Measurements from ENCODE around the gene C16orf92. TPM values are rescaled to one million over a fixed set of nuclear protein-coding genes. Genes with fewer than 3 reads are reported as not detected.

The C16orf92 gene
- polyA plus RNA-seq, 1 donor from 2014 or later: not detected

- no peaks in the 10 kb centered on the region for H3K79me2 ChIP-seq (replicated peaks; ENCODE audit: insufficient read depth, low read length)
- no peaks in the 10 kb centered on the region for H4K20me1 ChIP-seq (ENCODE audit: insufficient read depth)
- no peaks in the 10 kb centered on the region for H3K36me3 ChIP-seq (ENCODE audit: insufficient read depth, low read length)
- no peak overlapping the region for H3K4me2 ChIP-seq (ENCODE audit: low read length)
- no peaks in the 10 kb centered on the region for H3F3A ChIP-seq (ENCODE audit: insufficient read depth, low read length, poor library complexity, severe bottlenecking)
- no peak overlapping the region for H3K9ac ChIP-seq (ENCODE audit: low read length)
- no peaks in the 10 kb centered on the region for H3K9me3 ChIP-seq (ENCODE audit: low read length)
- no peaks in the 10 kb centered on the region for H3K27me3 ChIP-seq (ENCODE audit: insufficient read depth, low read depth, low read length)
- H3K4me3 ChIP-seq (ENCODE audit: low read length): no peak overlapping the region
- no peak for TF ChIP-seq EP300 (conservative IDR thresholded peaks at IDR 0.05; ENCODE audit: poor library complexity, severe bottlenecking)
- TF ChIP-seq POLR2AphosphoS5 (IDR thresholded peaks at IDR 0.05): no peak
- TF ChIP-seq RAD21 (conservative IDR thresholded peaks at IDR 0.05): no peak
- TF ChIP-seq CTCF (IDR thresholded peaks at IDR 0.05; ENCODE audit: poor library complexity, severe bottlenecking): no peak
- no peak for TF ChIP-seq EZH2 (IDR thresholded peaks at IDR 0.05; ENCODE audit: borderline replicate concordance, insufficient read depth, low read length, poor library complexity, severe bottlenecking)
- no peak for TF ChIP-seq TAF1 (IDR thresholded peaks at IDR 0.05; ENCODE audit: low read depth)
- no peak for TF ChIP-seq MXI1 (conservative IDR thresholded peaks at IDR 0.05; ENCODE audit: poor library complexity, severe bottlenecking)
- TF ChIP-seq REST (IDR thresholded peaks at IDR 0.05; ENCODE audit: borderline replicate concordance): no peak
- no peak for TF ChIP-seq SMC3 (conservative IDR thresholded peaks at IDR 0.05; ENCODE audit: poor library complexity)
- no peak overlapping the region for H2AFZ ChIP-seq (ENCODE audit: low read depth, low read length)
- H3K27ac ChIP-seq (ENCODE audit: low read length): no peak overlapping the region
- no peaks in the 10 kb centered on the region for H3K9me2 ChIP-seq (ENCODE audit: insufficient read depth, low read length)
Observed at GRCh38 chr16:29986931-29987330, 36.1 kb upstream of the C16orf92 start.

GRCh38 chr16:29987371-29988085 lies 35.5 kb upstream of the C16orf92 start:
- H3K36me3 ChIP-seq (ENCODE audit: insufficient read depth, low read length): no peaks in the 10 kb centered on the region
- no peak overlapping the region for H3K9ac ChIP-seq (ENCODE audit: low read length)
- no peak overlapping the region for H3K4me3 ChIP-seq (ENCODE audit: low read length)
- no peaks in the 10 kb centered on the region for H3K27me3 ChIP-seq (ENCODE audit: insufficient read depth, low read depth, low read length)
- no peak overlapping the region for H3K4me2 ChIP-seq (ENCODE audit: low read length)
- H3K27ac ChIP-seq (ENCODE audit: low read length): no peak overlapping the region
- TF ChIP-seq MXI1 (conservative IDR thresholded peaks at IDR 0.05; ENCODE audit: poor library complexity, severe bottlenecking): no peak
- TF ChIP-seq REST (IDR thresholded peaks at IDR 0.05; ENCODE audit: borderline replicate concordance): no peak
- no peak for TF ChIP-seq EP300 (conservative IDR thresholded peaks at IDR 0.05; ENCODE audit: poor library complexity, severe bottlenecking)
- no peak for TF ChIP-seq EZH2 (IDR thresholded peaks at IDR 0.05; ENCODE audit: borderline replicate concordance, insufficient read depth, low read length, poor library complexity, severe bottlenecking)
- no peak for TF ChIP-seq TAF1 (IDR thresholded peaks at IDR 0.05; ENCODE audit: low read depth)
- TF ChIP-seq SMC3 (conservative IDR thresholded peaks at IDR 0.05; ENCODE audit: poor library complexity): no peak
- TF ChIP-seq CTCF (IDR thresholded peaks at IDR 0.05; ENCODE audit: poor library complexity, severe bottlenecking): no peak
- TF ChIP-seq POLR2AphosphoS5 (IDR thresholded peaks at IDR 0.05): no peak
- TF ChIP-seq RAD21 (conservative IDR thresholded peaks at IDR 0.05): no peak
- H4K20me1 ChIP-seq (ENCODE audit: insufficient read depth): no peaks in the 10 kb centered on the region
- no peaks in the 10 kb centered on the region for H3K79me2 ChIP-seq (replicated peaks; ENCODE audit: insufficient read depth, low read length)
- H3K9me2 ChIP-seq (ENCODE audit: insufficient read depth, low read length): no peaks in the 10 kb centered on the region
- no peak overlapping the region for H2AFZ ChIP-seq (ENCODE audit: low read depth, low read length)
- H3K9me3 ChIP-seq (ENCODE audit: low read length): no peaks in the 10 kb centered on the region
- H3F3A ChIP-seq (ENCODE audit: insufficient read depth, low read length, poor library complexity, severe bottlenecking): no peaks in the 10 kb centered on the region
